Myocyte (in vitro differentiated cells): Measurements from ENCODE around the gene RASSF3. TPM values are rescaled to one million over a fixed set of nuclear protein-coding genes. Genes with fewer than 3 reads are reported as not detected.
"Not testable (repeated sequence)": the region's sequence is repeated elsewhere in the genome, so short reads cannot be mapped to it uniquely, and the experiment has no call there.

ENCODE experiments used
- DNase-seq: peaks from one replicate; pipeline ENCODE4 v3.0.0-alpha.2; 2012; ENCODE audit warnings: low read depth
- total RNA-seq: library from RNA; depleted of rRNA; stranded (reverse); fragments of >200 nt; gene quantifications from 2 replicates; pipeline ENCODE4 v1.2.3, GENCODE V29; 2014

Gene RASSF3
- total RNA-seq, 1 donor from 2014 or later, result 36.1 TPM

DNA sequence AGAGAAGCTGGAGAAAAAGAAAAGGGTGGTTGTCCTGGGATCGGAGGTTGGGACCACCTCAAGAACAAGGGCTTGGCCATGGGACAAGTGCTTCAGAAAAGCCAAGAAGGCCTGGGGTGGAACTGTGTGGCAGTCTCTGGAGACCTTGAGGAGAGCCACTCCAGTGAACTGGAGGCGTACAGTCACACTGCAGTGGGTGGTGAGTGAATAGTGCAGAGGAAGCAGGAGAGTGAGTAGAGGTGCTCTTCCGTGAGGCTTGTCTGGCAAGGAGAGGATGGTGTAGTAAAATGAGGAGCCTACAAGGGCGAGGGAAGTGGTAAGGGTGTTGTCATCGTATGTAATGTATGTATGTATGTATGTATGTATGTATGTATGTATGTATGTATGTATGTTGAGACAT is 20.9 kb downstream of the RASSF3 start:
- no peak for DNase-seq

- no peak for DNase-seq
Observed at GRCh38 chr12:64633011-64633939, 23.0 kb downstream of the RASSF3 start.

DNA sequence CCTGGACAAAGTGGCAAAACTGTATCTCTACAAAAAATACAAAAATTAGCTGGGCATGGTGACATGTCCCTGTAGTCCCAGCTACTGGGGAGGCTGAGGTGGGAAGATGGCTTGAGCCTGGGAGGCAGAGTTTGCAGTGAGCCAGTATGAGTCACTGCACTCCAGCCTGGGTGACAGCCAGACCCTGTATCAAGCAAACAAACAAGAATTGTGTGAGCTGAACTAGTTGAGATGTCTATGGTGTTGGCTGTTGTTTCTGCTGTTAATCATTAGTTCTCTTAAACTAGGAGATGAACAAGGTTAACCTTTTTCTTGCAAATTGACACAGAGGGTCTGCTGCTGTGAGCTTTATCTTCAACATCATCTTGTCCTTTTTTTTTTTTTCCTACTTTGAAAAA is 23.6 kb downstream of the RASSF3 start:
- peak; percentile 30 for DNase-seq

DNA sequence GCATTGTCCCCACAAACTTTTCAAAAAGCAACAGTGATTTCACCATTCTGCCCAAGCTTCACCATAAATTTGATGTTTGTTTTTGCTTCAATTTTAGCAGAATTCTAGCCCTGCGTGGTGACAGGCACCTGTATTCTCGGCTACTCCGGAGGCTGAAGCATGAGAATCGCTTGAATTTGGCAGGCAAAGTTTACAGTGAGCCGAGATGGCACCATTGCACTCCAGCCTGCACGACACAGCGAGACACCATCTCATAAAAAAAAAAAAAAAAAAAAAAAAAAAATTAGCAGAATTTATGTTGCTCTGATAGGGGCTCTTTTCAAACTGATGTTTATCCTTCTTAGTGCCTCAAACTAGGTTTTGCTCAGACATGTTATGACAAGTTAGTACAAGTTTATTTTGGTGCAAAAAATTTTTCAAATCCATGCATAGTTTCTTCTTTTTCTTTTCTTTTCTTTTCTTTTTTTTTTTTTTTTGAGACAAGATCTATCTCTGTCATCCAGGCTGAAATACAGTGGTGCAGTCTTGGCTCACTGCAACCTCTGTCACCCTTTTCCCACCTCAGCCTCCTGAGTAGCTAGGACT is 24.3 kb downstream of the RASSF3 start:
- no peak for DNase-seq

- DNase-seq, result no peak
Observed at GRCh38 chr12:64635356-64635998, 25.2 kb downstream of the RASSF3 start.

GRCh38 chr12:64636856-64637255 is 26.6 kb downstream of the RASSF3 start:
- no peak for DNase-seq

DNA sequence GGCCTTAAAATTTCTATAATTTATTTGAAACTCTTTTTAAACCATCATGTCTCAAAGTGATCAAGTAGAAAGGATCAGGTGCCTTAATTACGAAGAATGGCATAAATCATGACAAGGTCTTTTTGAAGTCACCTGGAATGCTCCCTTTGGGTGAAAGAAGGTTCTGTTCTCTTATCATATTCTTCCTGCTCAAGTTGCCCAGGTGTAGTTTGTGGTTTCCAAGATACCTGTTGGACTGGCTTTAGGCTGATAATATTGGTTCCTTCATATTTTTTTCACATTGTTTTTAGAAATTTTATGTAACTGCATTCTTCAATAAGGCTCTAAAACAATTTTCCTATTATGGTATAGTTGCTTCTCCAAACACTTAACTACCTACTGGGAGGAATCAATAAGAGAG is 29.2 kb downstream of the RASSF3 start:
- DNase-seq, result no peak

DNA sequence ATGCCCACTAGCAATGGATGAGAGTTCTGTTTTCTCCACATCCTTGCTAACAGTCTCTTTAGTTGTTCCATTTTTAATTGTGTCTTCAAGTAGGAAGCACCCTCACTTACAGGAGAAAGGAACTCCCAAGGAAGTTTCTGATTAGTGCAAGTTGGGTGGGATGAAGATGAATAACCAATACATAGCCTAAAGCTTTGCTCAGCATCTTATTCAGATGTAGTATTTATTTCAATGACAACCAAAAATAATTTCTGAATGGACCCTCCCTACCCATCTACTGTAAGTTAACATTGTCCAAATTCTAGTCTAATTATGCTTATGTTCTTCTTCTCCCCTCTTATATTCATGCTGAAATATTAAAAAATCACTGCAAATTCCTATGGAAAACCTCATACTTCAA is 36.0 kb downstream of the RASSF3 start:
- no peak for DNase-seq

GRCh38 chr12:64649487-64649886 is 39.2 kb downstream of the RASSF3 start:
- DNase-seq, result no peak

DNA sequence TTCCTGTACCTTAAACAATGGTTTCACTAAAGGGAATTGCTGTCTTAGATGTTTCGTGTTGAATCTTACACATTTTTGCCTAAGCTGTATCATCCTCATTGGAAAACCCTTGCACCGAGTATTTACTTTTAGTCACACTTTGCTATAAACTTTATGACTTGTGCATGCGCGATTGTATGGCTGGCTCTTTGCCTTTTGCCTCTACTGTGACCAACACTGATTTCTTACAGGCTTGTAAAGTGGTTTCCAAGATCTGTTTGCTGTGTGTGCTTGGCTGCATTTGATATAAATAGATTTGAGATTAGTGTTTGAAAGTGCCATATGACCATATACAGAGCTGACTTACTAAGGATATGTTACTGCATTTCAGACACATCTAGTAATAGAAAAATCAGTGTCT is 40.5 kb downstream of the RASSF3 start:
- no peak for DNase-seq

GRCh38 chr12:64652346-64652745 is 42.1 kb downstream of the RASSF3 start:
- DNase-seq, result no peak

DNA sequence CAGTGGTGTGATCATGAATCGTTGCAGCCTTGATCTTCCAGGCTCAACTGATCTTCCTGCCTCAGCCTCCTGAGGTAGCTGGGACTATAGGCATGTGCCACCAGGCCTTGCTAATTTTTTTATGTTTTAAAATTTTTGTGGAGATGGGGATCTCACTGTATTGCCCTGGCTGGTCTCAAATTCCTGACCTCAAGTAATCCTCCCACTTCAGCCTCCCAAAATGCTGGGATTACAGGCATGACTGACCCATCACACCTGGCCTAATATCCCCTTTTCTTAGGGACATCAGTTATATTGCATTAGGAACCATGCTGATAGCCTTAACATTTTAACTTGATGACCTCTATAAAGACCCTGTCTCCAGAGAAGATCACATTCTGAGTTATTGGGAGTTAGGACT is 42.8 kb downstream of the RASSF3 start:
- no peak for DNase-seq

DNA sequence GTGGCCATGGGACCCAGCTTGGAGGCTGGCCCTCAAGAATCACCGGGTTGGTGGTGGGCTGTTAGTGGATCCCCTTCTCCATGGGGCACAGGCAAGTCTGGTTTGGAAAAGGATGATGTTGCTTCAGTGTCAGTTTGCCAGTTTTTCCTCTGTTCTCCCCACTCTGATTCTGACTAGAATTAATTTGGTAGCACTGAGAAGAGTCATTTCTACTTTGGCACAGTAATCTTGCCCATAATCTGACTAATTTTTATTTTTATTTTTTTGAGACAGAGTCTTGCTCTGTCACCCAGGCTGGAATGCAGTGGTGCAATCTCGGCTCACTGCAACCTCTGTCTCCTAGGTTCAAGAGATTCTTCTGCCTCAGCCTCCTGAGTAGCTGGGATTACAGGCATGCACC is 43.6 kb downstream of the RASSF3 start:
- DNase-seq, result not testable (repeated sequence)

- DNase-seq, result no peak
Observed at GRCh38 chr12:64655141-64655540, 44.8 kb downstream of the RASSF3 start.

- no peak for DNase-seq
Observed at GRCh38 chr12:64656429-64656828, 46.1 kb downstream of the RASSF3 start.

DNA sequence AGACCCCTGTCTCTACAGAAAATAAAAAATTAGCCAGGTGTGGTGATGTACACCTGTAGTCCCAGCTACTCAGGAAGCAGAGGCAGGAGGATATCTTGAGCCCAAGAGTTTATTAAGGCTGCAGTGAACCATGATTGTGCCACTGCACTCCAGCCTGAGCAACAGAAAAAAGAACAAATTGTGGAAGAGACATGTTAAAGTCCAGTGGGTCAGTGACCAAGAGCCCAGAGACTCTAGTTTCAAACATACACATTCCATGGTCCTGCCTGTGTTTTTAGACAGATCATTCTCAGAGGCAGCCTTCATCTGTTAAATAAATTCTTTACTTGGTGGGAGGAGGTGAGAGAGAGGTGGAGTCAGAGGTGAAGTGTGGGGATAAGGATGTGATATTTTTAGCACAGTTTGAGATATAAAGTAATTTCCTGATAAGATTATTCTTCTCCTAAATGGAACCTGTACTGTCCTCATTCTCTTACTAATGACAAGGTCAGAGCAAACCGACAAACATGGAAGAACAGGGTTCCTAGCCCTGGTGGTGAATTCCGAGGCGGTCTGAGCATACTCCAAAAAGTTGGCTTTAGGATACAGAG is 48.7 kb downstream of the RASSF3 start:
- no peak for DNase-seq

DNA sequence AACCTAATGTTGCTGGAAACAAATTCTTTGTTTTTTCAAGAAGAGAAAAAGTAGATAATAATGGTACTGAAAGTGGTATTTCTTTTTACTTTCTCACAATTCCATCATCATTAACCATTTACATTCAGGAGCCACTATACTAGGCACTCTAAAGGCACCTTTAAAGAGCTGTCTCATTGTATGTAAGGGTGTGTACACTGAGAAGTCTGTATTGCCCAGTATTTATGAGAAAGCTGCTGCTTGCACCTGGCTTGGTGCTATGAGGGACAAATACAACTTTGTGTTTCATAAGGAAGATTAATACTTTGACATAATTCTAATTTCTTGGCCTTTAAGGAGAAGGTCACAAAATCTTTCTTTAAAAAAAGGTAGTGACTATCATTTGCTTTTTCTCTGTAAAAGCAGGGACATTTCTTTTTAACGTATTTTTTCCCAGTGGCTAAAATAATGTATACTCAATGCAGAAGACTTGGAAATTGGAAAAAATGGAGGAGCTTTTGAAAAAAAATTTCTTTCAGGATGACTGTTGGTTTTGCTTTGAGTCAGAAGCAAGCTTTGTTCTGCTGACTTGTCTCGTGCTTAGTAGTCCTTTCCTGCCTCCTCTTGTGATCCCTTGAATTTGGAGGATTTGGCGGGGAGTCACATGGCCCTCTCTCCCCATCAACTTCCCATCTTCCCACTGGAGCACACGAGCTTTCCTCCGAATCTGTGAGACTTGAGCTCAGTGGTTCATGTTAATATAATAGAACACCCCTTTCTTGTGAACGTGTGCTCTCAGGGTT is 50.1 kb downstream of the RASSF3 start:
- DNase-seq, result no peak

- DNase-seq, result no peak
Observed at GRCh38 chr12:64663015-64663414, 52.7 kb downstream of the RASSF3 start.

DNA sequence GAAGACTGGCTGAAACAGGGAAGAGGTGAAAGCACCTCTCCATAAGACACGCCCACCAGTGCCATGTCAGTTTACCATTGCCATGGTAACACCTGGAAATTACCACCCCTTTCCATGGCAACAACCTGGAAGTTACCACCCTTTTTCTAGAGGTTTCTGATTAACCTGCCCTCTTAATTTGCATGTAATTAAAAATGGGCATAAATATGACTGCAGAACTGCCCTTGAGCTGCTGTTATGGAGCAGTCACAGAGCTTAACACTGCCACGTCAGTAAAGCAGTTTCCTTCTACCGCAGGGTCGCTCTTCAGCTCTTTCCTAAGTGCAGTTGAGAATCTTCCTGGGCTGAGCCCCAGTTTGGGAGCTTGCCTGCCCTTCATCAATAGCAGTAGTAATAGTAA is 55.2 kb downstream of the RASSF3 start:
- DNase-seq, result no peak

DNA sequence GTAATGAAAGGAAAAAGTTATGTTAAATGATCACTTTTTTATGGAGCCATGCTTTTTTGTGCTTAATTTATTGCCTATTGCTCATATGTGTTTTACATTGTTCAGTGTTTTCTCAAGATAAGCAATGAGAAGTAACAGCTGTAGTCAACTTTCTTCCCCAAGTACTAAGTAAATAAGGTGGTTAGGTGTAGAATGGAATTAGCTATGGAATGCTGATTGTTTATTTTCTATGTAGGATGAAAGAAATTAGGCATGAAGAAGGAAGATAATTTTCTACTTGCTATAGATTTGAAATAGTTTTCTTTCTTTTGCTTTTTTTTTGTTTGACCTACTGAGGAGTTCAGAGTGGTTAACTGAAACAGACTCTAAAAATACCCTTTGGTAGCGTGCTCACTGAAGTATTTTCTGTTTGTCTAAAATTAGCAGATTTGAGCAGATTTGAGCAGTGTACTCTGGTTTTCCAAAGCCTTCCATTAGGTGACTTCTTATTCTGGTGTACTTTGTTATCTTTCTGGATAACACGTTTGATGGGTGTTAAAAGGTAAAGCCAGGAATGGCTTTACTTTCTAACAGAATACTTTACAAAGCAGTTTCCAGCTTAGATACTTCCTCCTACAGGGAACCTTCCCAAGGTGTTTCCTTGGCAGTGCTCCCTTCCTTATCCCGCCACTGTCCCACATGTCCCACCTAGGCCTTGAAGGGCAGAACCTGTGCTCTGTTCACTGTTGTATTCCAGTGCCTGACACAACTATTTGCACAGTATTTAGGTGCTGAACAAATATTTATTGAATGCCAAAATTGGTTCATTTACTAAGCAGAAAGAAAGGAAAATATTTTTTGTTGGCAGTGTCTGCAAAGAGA is 56.0 kb downstream of the RASSF3 start:
- DNase-seq, result no peak
